ENCODE measurements around the gene GNG14.
A peak's percentile ranks its signal among the peaks of the same experiment; 100 is the strongest.
"Not testable (repeated sequence)": the region's sequence is repeated elsewhere in the genome, so short reads cannot be mapped to it uniquely, and the experiment has no call there.

GNG14 gene

GRCh38 chr19:12676384-12676792, 11.4 kb upstream of the GNG14 start:
- DNase-seq = peak; percentile 78
- peaks cover 7% of the 10 kb centered on the region for H3K4me1 ChIP-seq (ENCODE audit: control insufficient read depth, insufficient read depth, low read depth, low read length)
- H3K9me3 ChIP-seq (ENCODE audit: control insufficient read depth, low read length) = no peaks in the 10 kb centered on the region
- no peak overlapping the region for H3K4me3 ChIP-seq (ENCODE audit: insufficient read depth in 1 of 2, low read depth in 1 of 2, low read length in 2 of 2)
- no peak overlapping the region for H3K14ac ChIP-seq (ENCODE audit: low read length in 2 of 2)
- no peak overlapping the region for H2AFZ ChIP-seq (ENCODE audit: low read depth, low read length)
- H4K8ac ChIP-seq (ENCODE audit: low read length) = no peak overlapping the region
- no peaks in the 10 kb centered on the region for H3K27me3 ChIP-seq (ENCODE audit: control insufficient read depth in 1 of 2, insufficient read depth in 1 of 2, low read length in 2 of 2)
- H4K91ac ChIP-seq (ENCODE audit: low read length) = no peak overlapping the region
- peaks cover 77 to 80% of the 10 kb centered on the region in 2 experiments for H3K36me3 ChIP-seq (ENCODE audit: control insufficient read depth in 1 of 2, insufficient read depth in 2 of 2, low read depth in 1 of 2, low read length in 2 of 2)
- WGBS = 19% methylated on average over 4 of the region's 4 CpGs
- H3K9ac ChIP-seq (ENCODE audit: low read length) = peak overlapping the region; percentile 7
- H3K27ac ChIP-seq (ENCODE audit: low read length, poor library complexity, severe bottlenecking) = no peak overlapping the region
- no peak overlapping the region for H3K18ac ChIP-seq (ENCODE audit: low read depth in 1 of 2, low read length in 2 of 2)
- H3K4ac ChIP-seq (ENCODE audit: low read depth in 1 of 2, low read length in 2 of 2) = no peak overlapping the region
- no peak overlapping the region for H2BK120ac ChIP-seq (ENCODE audit: low read depth, low read length)
- H3K23ac ChIP-seq (ENCODE audit: low read length in 2 of 2) = no peak overlapping the region
- no peak overlapping the region for H3K4me2 ChIP-seq (ENCODE audit: low read length, poor library complexity, severe bottlenecking)
- no peak overlapping the region for H2AK5ac ChIP-seq (ENCODE audit: low read length, severe bottlenecking)
- no peak overlapping the region for H2BK5ac ChIP-seq (ENCODE audit: low read depth, low read length, poor library complexity, severe bottlenecking)
- peaks cover 43% of the 10 kb centered on the region for H3K79me1 ChIP-seq (replicated peaks; ENCODE audit: low read length, poor library complexity, severe bottlenecking)
- no peak overlapping the region for H2BK15ac ChIP-seq (ENCODE audit: low read depth, poor library complexity, severe bottlenecking)
- no peak overlapping the region for H2BK12ac ChIP-seq (ENCODE audit: low read length in 2 of 2)

GRCh38 chr19:12676928-12677327, 10.9 kb upstream of the GNG14 start:
- 98% methylated on average over 12 of the region's 12 CpGs for WGBS
- no peak for DNase-seq
- no peak overlapping the region for H3K4ac ChIP-seq (ENCODE audit: low read depth in 1 of 2, low read length in 2 of 2)
- no peak overlapping the region for H2AK5ac ChIP-seq (ENCODE audit: low read length, severe bottlenecking)
- H3K14ac ChIP-seq (ENCODE audit: low read length in 2 of 2) = no peak overlapping the region
- peaks cover 7% of the 10 kb centered on the region for H3K4me1 ChIP-seq (ENCODE audit: control insufficient read depth, insufficient read depth, low read depth, low read length)
- H4K91ac ChIP-seq (ENCODE audit: low read length) = no peak overlapping the region
- H4K8ac ChIP-seq (ENCODE audit: low read length) = no peak overlapping the region
- no peak overlapping the region for H3K23ac ChIP-seq (ENCODE audit: low read length in 2 of 2)
- H2BK15ac ChIP-seq (ENCODE audit: low read depth, poor library complexity, severe bottlenecking) = no peak overlapping the region
- no peak overlapping the region for H3K18ac ChIP-seq (ENCODE audit: low read depth in 1 of 2, low read length in 2 of 2)
- H2BK5ac ChIP-seq (ENCODE audit: low read depth, low read length, poor library complexity, severe bottlenecking) = no peak overlapping the region
- no peak overlapping the region for H3K4me3 ChIP-seq (ENCODE audit: insufficient read depth in 1 of 2, low read depth in 1 of 2, low read length in 2 of 2)
- no peak overlapping the region for H2AFZ ChIP-seq (ENCODE audit: low read depth, low read length)
- H3K27ac ChIP-seq (ENCODE audit: low read length, poor library complexity, severe bottlenecking) = no peak overlapping the region
- peaks cover 43% of the 10 kb centered on the region for H3K79me1 ChIP-seq (replicated peaks; ENCODE audit: low read length, poor library complexity, severe bottlenecking)
- H2BK120ac ChIP-seq (ENCODE audit: low read depth, low read length) = no peak overlapping the region
- no peaks in the 10 kb centered on the region for H3K27me3 ChIP-seq (ENCODE audit: control insufficient read depth in 1 of 2, insufficient read depth in 1 of 2, low read length in 2 of 2)
- H2BK12ac ChIP-seq (ENCODE audit: low read length in 2 of 2) = no peak overlapping the region
- no peaks in the 10 kb centered on the region for H3K9me3 ChIP-seq (ENCODE audit: control insufficient read depth, low read length)
- peaks cover 77% of the 10 kb centered on the region in 2 experiments for H3K36me3 ChIP-seq (ENCODE audit: control insufficient read depth in 1 of 2, insufficient read depth in 2 of 2, low read depth in 1 of 2, low read length in 2 of 2)
- H3K9ac ChIP-seq (ENCODE audit: low read length) = peak overlapping the region; percentile 7
- no peak overlapping the region for H3K4me2 ChIP-seq (ENCODE audit: low read length, poor library complexity, severe bottlenecking)

- H3K27ac ChIP-seq (ENCODE audit: low read length, poor library complexity, severe bottlenecking); H2AK5ac ChIP-seq (ENCODE audit: low read length, severe bottlenecking); H2BK15ac ChIP-seq (ENCODE audit: low read depth, poor library complexity, severe bottlenecking); H2AFZ ChIP-seq (ENCODE audit: low read depth, low read length); H3K9me3 ChIP-seq (ENCODE audit: control insufficient read depth, low read length); H2BK120ac ChIP-seq (ENCODE audit: low read depth, low read length); H4K91ac ChIP-seq (ENCODE audit: low read length); H3K4ac ChIP-seq (ENCODE audit: low read depth in 1 of 2, low read length in 2 of 2); H3K4me1 ChIP-seq (ENCODE audit: control insufficient read depth, insufficient read depth, low read depth, low read length); H3K4me2 ChIP-seq (ENCODE audit: low read length, poor library complexity, severe bottlenecking); H3K14ac ChIP-seq (ENCODE audit: low read length in 2 of 2); H2BK12ac ChIP-seq (ENCODE audit: low read length in 2 of 2); H3K9ac ChIP-seq (ENCODE audit: low read length); H3K23ac ChIP-seq (ENCODE audit: low read length in 2 of 2); H3K18ac ChIP-seq (ENCODE audit: low read depth in 1 of 2, low read length in 2 of 2); DNase-seq; H3K27me3 ChIP-seq (ENCODE audit: control insufficient read depth in 1 of 2, insufficient read depth in 1 of 2, low read length in 2 of 2); H2BK5ac ChIP-seq (ENCODE audit: low read depth, low read length, poor library complexity, severe bottlenecking); H3K4me3 ChIP-seq (ENCODE audit: insufficient read depth in 1 of 2, low read depth in 1 of 2, low read length in 2 of 2); H4K8ac ChIP-seq (ENCODE audit: low read length): not testable (repeated sequence)
- H3K36me3 ChIP-seq (ENCODE audit: control insufficient read depth in 1 of 2, insufficient read depth in 2 of 2, low read depth in 1 of 2, low read length in 2 of 2) = peaks cover 66% of the 10 kb centered on the region in 2 experiments
- WGBS = 98% methylated on average over 4 of the region's 5 CpGs
- H3K79me1 ChIP-seq (replicated peaks; ENCODE audit: low read length, poor library complexity, severe bottlenecking) = peaks cover 38% of the 10 kb centered on the region
These were observed 9.8 kb upstream of the GNG14 start for GRCh38 chr19:12678039-12678438.

- H3K14ac ChIP-seq (ENCODE audit: low read length in 2 of 2) = no peak overlapping the region
- H3K9ac ChIP-seq (ENCODE audit: low read length) = no peak overlapping the region
- H3K23ac ChIP-seq (ENCODE audit: low read length in 2 of 2) = no peak overlapping the region
- H2BK15ac ChIP-seq (ENCODE audit: low read depth, poor library complexity, severe bottlenecking) = no peak overlapping the region
- WGBS = 97% methylated on average over 9 of the region's 9 CpGs
- no peak overlapping the region for H2AK5ac ChIP-seq (ENCODE audit: low read length, severe bottlenecking)
- no peak overlapping the region for H3K4ac ChIP-seq (ENCODE audit: low read depth in 1 of 2, low read length in 2 of 2)
- no peak overlapping the region for H3K18ac ChIP-seq (ENCODE audit: low read depth in 1 of 2, low read length in 2 of 2)
- no peak overlapping the region for H2BK12ac ChIP-seq (ENCODE audit: low read length in 2 of 2)
- no peak overlapping the region for H4K8ac ChIP-seq (ENCODE audit: low read length)
- H2BK5ac ChIP-seq (ENCODE audit: low read depth, low read length, poor library complexity, severe bottlenecking) = no peak overlapping the region
- H3K4me3 ChIP-seq (ENCODE audit: insufficient read depth in 1 of 2, low read depth in 1 of 2, low read length in 2 of 2) = peak overlapping the region in 1 of 2 experiments; percentile 29
- H3K4me1 ChIP-seq (ENCODE audit: control insufficient read depth, insufficient read depth, low read depth, low read length) = peaks cover 7% of the 10 kb centered on the region
- no peaks in the 10 kb centered on the region for H3K27me3 ChIP-seq (ENCODE audit: control insufficient read depth in 1 of 2, insufficient read depth in 1 of 2, low read length in 2 of 2)
- H4K91ac ChIP-seq (ENCODE audit: low read length) = no peak overlapping the region
- no peak for DNase-seq
- H3K79me1 ChIP-seq (replicated peaks; ENCODE audit: low read length, poor library complexity, severe bottlenecking) = peaks cover 32% of the 10 kb centered on the region
- peaks cover 48 to 51% of the 10 kb centered on the region in 2 experiments for H3K36me3 ChIP-seq (ENCODE audit: control insufficient read depth in 1 of 2, insufficient read depth in 2 of 2, low read depth in 1 of 2, low read length in 2 of 2)
- H3K4me2 ChIP-seq (ENCODE audit: low read length, poor library complexity, severe bottlenecking) = no peak overlapping the region
- H3K9me3 ChIP-seq (ENCODE audit: control insufficient read depth, low read length) = no peaks in the 10 kb centered on the region
- no peak overlapping the region for H3K27ac ChIP-seq (ENCODE audit: low read length, poor library complexity, severe bottlenecking)
- no peak overlapping the region for H2BK120ac ChIP-seq (ENCODE audit: low read depth, low read length)
- no peak overlapping the region for H2AFZ ChIP-seq (ENCODE audit: low read depth, low read length)
These were observed 7.8 kb upstream of the GNG14 start for GRCh38 chr19:12680034-12680433.

Measured in mesenchymal stem cell (in vitro differentiated cells and primary cell).